Measurements from ENCODE around the gene TNNI3. TPM values are rescaled to one million over a fixed set of nuclear protein-coding genes. Genes with fewer than 3 reads are reported as not detected.

The TNNI3 gene
- total and polyA plus RNA-seq, 9 of the 15 experiments (the other 6 are each of a cell fraction or from before 2014, with no cell fraction given), result 4.7 to 158 (median 42.0) TPM

GRCh38 chr19:55178781-55179599, 21.5 kb upstream of the TNNI3 start (continued):
- peak; percentile 82 for TF ChIP-seq HDAC3 (IDR thresholded peaks at IDR 0.05; ENCODE audit: borderline replicate concordance, partially characterized antibody)
- TF ChIP-seq ZNF384 (IDR thresholded peaks at IDR 0.05; ENCODE audit: low read depth, low read length), result peak; percentile 67
- 0 out of 2 replicates have a peak, but pooled peaks have one; percentile 33 for TF ChIP-seq MEF2D (tag; conservative IDR thresholded peaks at IDR 0.05; ENCODE audit: low read depth)
- TF ChIP-seq, protein P1, sequence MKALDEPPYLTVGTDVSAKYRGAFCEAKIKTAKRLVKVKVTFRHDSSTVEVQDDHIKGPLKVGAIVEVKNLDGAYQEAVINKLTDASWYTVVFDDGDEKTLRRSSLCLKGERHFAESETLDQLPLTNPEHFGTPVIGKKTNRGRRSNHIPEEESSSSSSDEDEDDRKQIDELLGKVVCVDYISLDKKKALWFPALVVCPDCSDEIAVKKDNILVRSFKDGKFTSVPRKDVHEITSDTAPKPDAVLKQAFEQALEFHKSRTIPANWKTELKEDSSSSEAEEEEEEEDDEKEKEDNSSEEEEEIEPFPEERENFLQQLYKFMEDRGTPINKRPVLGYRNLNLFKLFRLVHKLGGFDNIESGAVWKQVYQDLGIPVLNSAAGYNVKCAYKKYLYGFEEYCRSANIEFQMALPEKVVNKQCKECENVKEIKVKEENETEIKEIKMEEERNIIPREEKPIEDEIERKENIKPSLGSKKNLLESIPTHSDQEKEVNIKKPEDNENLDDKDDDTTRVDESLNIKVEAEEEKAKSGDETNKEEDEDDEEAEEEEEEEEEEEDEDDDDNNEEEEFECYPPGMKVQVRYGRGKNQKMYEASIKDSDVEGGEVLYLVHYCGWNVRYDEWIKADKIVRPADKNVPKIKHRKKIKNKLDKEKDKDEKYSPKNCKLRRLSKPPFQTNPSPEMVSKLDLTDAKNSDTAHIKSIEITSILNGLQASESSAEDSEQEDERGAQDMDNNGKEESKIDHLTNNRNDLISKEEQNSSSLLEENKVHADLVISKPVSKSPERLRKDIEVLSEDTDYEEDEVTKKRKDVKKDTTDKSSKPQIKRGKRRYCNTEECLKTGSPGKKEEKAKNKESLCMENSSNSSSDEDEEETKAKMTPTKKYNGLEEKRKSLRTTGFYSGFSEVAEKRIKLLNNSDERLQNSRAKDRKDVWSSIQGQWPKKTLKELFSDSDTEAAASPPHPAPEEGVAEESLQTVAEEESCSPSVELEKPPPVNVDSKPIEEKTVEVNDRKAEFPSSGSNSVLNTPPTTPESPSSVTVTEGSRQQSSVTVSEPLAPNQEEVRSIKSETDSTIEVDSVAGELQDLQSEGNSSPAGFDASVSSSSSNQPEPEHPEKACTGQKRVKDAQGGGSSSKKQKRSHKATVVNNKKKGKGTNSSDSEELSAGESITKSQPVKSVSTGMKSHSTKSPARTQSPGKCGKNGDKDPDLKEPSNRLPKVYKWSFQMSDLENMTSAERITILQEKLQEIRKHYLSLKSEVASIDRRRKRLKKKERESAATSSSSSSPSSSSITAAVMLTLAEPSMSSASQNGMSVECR (CRISPR knock-in tag; IDR thresholded peaks at IDR 0.05), result no peak
- TF ChIP-seq ETS1 (conservative IDR thresholded peaks at IDR 0.05; ENCODE audit: control insufficient read depth, low read depth, low read length), result peak; percentile 83
- TF ChIP-seq ELF1 (tag; IDR thresholded peaks at IDR 0.05), result peak; percentile 51
- TF ChIP-seq BHLHE40 (IDR thresholded peaks at IDR 0.05; ENCODE audit: low read length), result 0 out of 2 replicates have a peak, but pooled peaks have one; percentile 6
- TF ChIP-seq, protein P2, sequence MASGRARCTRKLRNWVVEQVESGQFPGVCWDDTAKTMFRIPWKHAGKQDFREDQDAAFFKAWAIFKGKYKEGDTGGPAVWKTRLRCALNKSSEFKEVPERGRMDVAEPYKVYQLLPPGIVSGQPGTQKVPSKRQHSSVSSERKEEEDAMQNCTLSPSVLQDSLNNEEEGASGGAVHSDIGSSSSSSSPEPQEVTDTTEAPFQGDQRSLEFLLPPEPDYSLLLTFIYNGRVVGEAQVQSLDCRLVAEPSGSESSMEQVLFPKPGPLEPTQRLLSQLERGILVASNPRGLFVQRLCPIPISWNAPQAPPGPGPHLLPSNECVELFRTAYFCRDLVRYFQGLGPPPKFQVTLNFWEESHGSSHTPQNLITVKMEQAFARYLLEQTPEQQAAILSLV (tag; IDR thresholded peaks at IDR 0.05), result no peak
- TF ChIP-seq POLR2G (IDR thresholded peaks at IDR 0.05; ENCODE audit: low read depth, low read length), result peak; percentile 65
- 0 out of 2 replicates have a peak, but pooled peaks have one; percentile 28 for TF ChIP-seq ZC3H11A (IDR thresholded peaks at IDR 0.05; ENCODE audit: low read depth, low read length)
- TF ChIP-seq BMI1 (IDR thresholded peaks at IDR 0.05; ENCODE audit: low read length), result peak; percentile 99
- no peak; the same call in 1 of the 2 replicates for TF ChIP-seq BACH1 (tag; IDR thresholded peaks at IDR 0.05)
- TF ChIP-seq LCOR (CRISPR knock-in tag; IDR thresholded peaks at IDR 0.05), result 0 out of 2 replicates have a peak, but pooled peaks have one; percentile 56
- 0 out of 2 replicates have a peak, but pooled peaks have one; percentile 19 for TF ChIP-seq JUND (IDR thresholded peaks at IDR 0.05; ENCODE audit: borderline replicate concordance, low read depth, low read length)
- no peak for TF ChIP-seq JUND (tag; IDR thresholded peaks at IDR 0.05; ENCODE audit: borderline replicate concordance, low read depth, low read length)
- TF ChIP-seq L3MBTL2 (IDR thresholded peaks at IDR 0.05), result peak; percentile 72
- TF ChIP-seq RBM22 (IDR thresholded peaks at IDR 0.05; ENCODE audit: low read depth, low read length, poor library complexity, severe bottlenecking), result peak; percentile 100
- peak in 1 of 2 experiments; percentile 33; a peak in 1 of 4 replicates for TF ChIP-seq KDM1A (IDR thresholded peaks at IDR 0.05)
- 0 out of 2 replicates have a peak, but pooled peaks have one; percentile 29 for TF ChIP-seq ZNF668 (CRISPR knock-in tag; IDR thresholded peaks at IDR 0.05)
- peak; percentile 74 for TF ChIP-seq FOXM1 (IDR thresholded peaks at IDR 0.05; ENCODE audit: low read depth)
- 0 out of 2 replicates have a peak, but pooled peaks have one; percentile 64 for TF ChIP-seq FOXM1 (CRISPR knock-in tag; IDR thresholded peaks at IDR 0.05; ENCODE audit: low read depth)
- TF ChIP-seq NCOA4 (IDR thresholded peaks at IDR 0.05; ENCODE audit: partially characterized antibody), result no peak
